SK-N-SH (cell line): Measurements from ENCODE around the gene MYL6B. TPM values are rescaled to one million over a fixed set of nuclear protein-coding genes. Genes with fewer than 3 reads are reported as not detected.

ENCODE experiments used
- CTCF ChIA-PET: fragments of 300-600, 350-600 bp; formaldehyde crosslinking; extraction: SDS; loops from one replicate; lab custom pipeline; 2021; lab: Yijun Ruan, JAX
- POLR2A ChIA-PET: fragments of 350-600 bp; sonication (Branson Sonifier 250); formaldehyde crosslinking; extraction: SDS; loops from one replicate; lab custom pipeline; 2020; ENCODE audit warnings: antibody characterized with exemption, inconsistent platforms; lab: Yijun Ruan, JAX
- DNase-seq: peaks from one replicate; pipeline ENCODE4 v3.0.0; 2012
- H2AFZ ChIP-seq: fragments of 200-600 bp; sonication (generic); 2 replicates; pipeline ENCODE4 v1.8.1; 2016; ENCODE audit warnings: antibody characterized with exemption, mild to moderate bottlenecking, low read depth
- H3F3A ChIP-seq: fragments of 200-600 bp; sonication (generic); replicated peaks from 2 replicates; pipeline ENCODE3; 2016; ENCODE audit warnings: antibody characterized with exemption, mild to moderate bottlenecking; ENCODE audit not compliant: insufficient read depth
- H3K27ac ChIP-seq, 2 experiments: fragments of 200-500 bp in 1 of 2; fragments of 200-600 bp in 1 of 2; sonication (Bioruptor generic) in 1 of 2; sonication (generic), shearing (Covaris generic) in 1 of 2; 2 replicates each; pipeline versions ENCODE4 v1.5.1 to v1.6.1; 2014 to 2016; ENCODE audit warnings: low read depth in 2 of 2, inconsistent platforms in 1 of 2, low read length in 1 of 2, mild to moderate bottlenecking in 1 of 2, mixed read lengths in 1 of 2
- H3K27me3 ChIP-seq: fragments of 200-600 bp; sonication (generic), shearing (Covaris generic); 2 replicates; pipeline ENCODE4 v1.6.1; 2016; ENCODE audit warnings: mixed run types; ENCODE audit not compliant: insufficient read depth
- H3K36me3 ChIP-seq, 2 experiments: fragments of 200-500 bp in 1 of 2; fragments of 200-600 bp in 1 of 2; sonication (Bioruptor generic) in 1 of 2; sonication (generic) in 1 of 2; replicated peaks in 1 of 2; 2 replicates each; pipeline versions ENCODE3 to v1.5.1; 2014 to 2016; ENCODE audit warnings: low read length in 1 of 2, mild to moderate bottlenecking in 1 of 2; ENCODE audit not compliant: insufficient read depth in 2 of 2, control insufficient read depth in 1 of 2
- H3K4me1 ChIP-seq, 2 experiments: fragments of 200-500 bp in 1 of 2; fragments of 200-600 bp in 1 of 2; sonication (Bioruptor generic) in 1 of 2; sonication (generic), shearing (Covaris generic) in 1 of 2; 2 replicates each; pipeline versions ENCODE4 v1.5.1 to v1.6.1; 2014 to 2016; ENCODE audit warnings: low read depth in 1 of 2, low read length in 1 of 2, mixed run types in 1 of 2; ENCODE audit not compliant: insufficient read depth in 2 of 2, control insufficient read depth in 1 of 2
- H3K4me2 ChIP-seq: fragments of 200-600 bp; sonication (generic), shearing (Covaris generic); 2 replicates; pipeline ENCODE4 v1.6.1; 2017; ENCODE audit warnings: mixed run types
- H3K4me3 ChIP-seq, 2 experiments: fragments of 200-500 bp in 1 of 2; fragments of 200-600 bp in 1 of 2; sonication (Bioruptor generic) in 1 of 2; sonication (generic), shearing (Covaris generic) in 1 of 2; 2 replicates each; pipeline versions ENCODE4 v1.5.1 to v1.8.1; 2014 to 2016; ENCODE audit warnings: low read depth in 2 of 2, inconsistent platforms in 1 of 2, low read length in 1 of 2, mild to moderate bottlenecking in 1 of 2, mixed read lengths in 1 of 2, moderate library complexity in 1 of 2
- H3K79me2 ChIP-seq: fragments of 200-600 bp; sonication (generic); 2 replicates; pipeline ENCODE4 v1.8.1; 2017; ENCODE audit warnings: mild to moderate bottlenecking; ENCODE audit not compliant: insufficient read depth
- H3K9ac ChIP-seq: fragments of 200-600 bp; sonication (generic); 2 replicates; pipeline ENCODE4 v1.6.1; 2017; ENCODE audit warnings: mixed run types
- H3K9me2 ChIP-seq: fragments of 200-600 bp; sonication (generic); 2 replicates; pipeline ENCODE4 v1.6.1; 2017; ENCODE audit warnings: mixed run types
- H3K9me3 ChIP-seq: fragments of 200-600 bp; sonication (generic); 2 replicates; pipeline ENCODE4 v1.6.1; 2017; ENCODE audit warnings: mixed run types, mild to moderate bottlenecking, moderate library complexity
- H4K20me1 ChIP-seq: fragments of 200-600 bp; sonication (generic); 2 replicates; pipeline ENCODE4 v1.6.1; 2017; ENCODE audit warnings: mild to moderate bottlenecking, mixed run types; ENCODE audit not compliant: insufficient read depth
- FOSL2 ChIP-seq: IDR thresholded peaks from 2 replicates; pipeline ENCODE4 v1.4.0; 2012; ENCODE audit warnings: low read depth, mild to moderate bottlenecking, moderate library complexity, borderline replicate concordance
- GATA2 ChIP-seq: sonication (generic); formaldehyde crosslinking; IDR thresholded peaks from 2 replicates; pipeline ENCODE4 v1.5.0; 2020; ENCODE audit warnings: mild to moderate bottlenecking, missing genetic modification reagents
- MXI1 ChIP-seq: IDR thresholded peaks from 2 replicates; pipeline ENCODE4 v1.6.1; 2012; ENCODE audit warnings: mild to moderate bottlenecking, low read depth, low read length, improper control_type of control experiment
- NFIC ChIP-seq: IDR thresholded peaks from 2 replicates; pipeline ENCODE4 v1.4.0; 2012; ENCODE audit warnings: borderline replicate concordance
- POLR2AphosphoS5 ChIP-seq: IDR thresholded peaks from 2 replicates; pipeline ENCODE4 v1.6.1; 2012; ENCODE audit warnings: low read depth, low read length
- RCOR1 ChIP-seq: fragments of 150-350 bp; IDR thresholded peaks from 2 replicates; pipeline ENCODE4 v1.6.1; 2017; ENCODE audit warnings: antibody characterized with exemption, low read length
- RFX5 ChIP-seq: IDR thresholded peaks from 2 replicates; pipeline ENCODE4 v1.6.1; 2012; ENCODE audit warnings: mild to moderate bottlenecking, improper control_type of control experiment, low read length
- RXRA ChIP-seq: IDR thresholded peaks from 2 replicates; pipeline ENCODE4 v1.4.0; 2012; ENCODE audit warnings: low read depth, mild to moderate bottlenecking, borderline replicate concordance
- SMC3 ChIP-seq: IDR thresholded peaks from 2 replicates; pipeline ENCODE4 v1.6.1; 2012; ENCODE audit warnings: low read depth, low read length, improper control_type of control experiment
- TAF1 ChIP-seq: IDR thresholded peaks from 2 replicates; pipeline ENCODE4 v1.6.1; 2012; ENCODE audit warnings: low read depth, mild to moderate bottlenecking, low read length, moderate library complexity, borderline replicate concordance
- TCF12 ChIP-seq: IDR thresholded peaks from 2 replicates; pipeline ENCODE4 v1.4.0; 2012
- TEAD4 ChIP-seq: IDR thresholded peaks from 2 replicates; pipeline ENCODE4 v1.4.0; 2012; ENCODE audit warnings: mild to moderate bottlenecking, borderline replicate concordance; ENCODE audit not compliant: insufficient read depth
- YY1 ChIP-seq: IDR thresholded peaks from 2 replicates; pipeline ENCODE4 v1.4.0; 2012; ENCODE audit warnings: low read depth, mild to moderate bottlenecking
- WGBS: methylation state at CpG from one replicate; pipeline ENCODE4 v1.1.6; 2017; ENCODE audit warnings: low lambda C conversion rate; 5-methylcytosine and 5-hydroxymethylcytosine counted together
- polyA plus RNA-seq, 3 experiments: library from polyadenylated mRNA; depleted of rRNA; stranded (reverse); fragments of >200 nt; gene quantifications; 2 replicates each; pipeline ENCODE4 v1.2.3, GENCODE V29; 2012
- TF ChIP-seq, protein P1 (sequence below): fragments of 200-600 bp; sonication (generic); IDR thresholded peaks from 2 replicates; pipeline ENCODE4 v1.6.1; 2017; ENCODE audit warnings: antibody characterized with exemption, mild to moderate bottlenecking, moderate library complexity
- TF ChIP-seq, protein P2 (sequence below): IDR thresholded peaks from 2 replicates; pipeline ENCODE4 v1.6.1; 2012; ENCODE audit warnings: mild to moderate bottlenecking, low read depth, low read length, moderate library complexity

The MYL6B gene
- polyA plus RNA-seq, 1 of the 3 experiments (the other 2 are of a cell fraction) = 234 TPM

DNA sequence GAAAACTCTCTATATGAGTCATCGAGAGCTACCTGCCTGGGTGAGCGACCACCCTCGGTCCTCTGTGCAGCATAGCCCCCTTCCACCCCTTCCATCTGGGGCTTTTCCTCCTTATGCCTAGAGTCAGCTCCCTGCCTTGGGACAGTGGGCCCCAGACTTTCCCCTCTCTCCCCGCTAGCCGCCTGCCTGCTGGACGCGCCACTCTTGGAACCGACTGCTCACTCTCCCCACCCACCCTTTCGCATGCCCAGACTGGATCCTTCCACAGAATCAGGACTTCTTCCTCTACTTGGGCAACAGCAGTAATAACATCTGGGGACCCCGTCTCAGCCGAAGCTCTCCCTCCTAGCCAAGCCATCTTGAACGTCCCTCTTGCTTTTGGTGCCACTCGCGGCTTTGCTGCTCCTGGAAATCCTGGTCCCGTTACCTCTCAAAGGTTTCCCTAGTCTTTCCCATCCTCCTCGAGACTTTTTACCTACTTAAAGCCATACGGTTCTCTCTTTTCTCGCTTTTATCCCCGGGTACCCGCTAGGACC is 23.6 kb upstream of the MYL6B start:
- peak overlapping the region; percentile 38; the same call in 1 of the 2 replicates for H2AFZ ChIP-seq
- WGBS = 1% methylated on average over 18 of the region's 20 CpGs
- peak overlapping the region; percentile 88 for H3K9ac ChIP-seq
- no peaks in the 10 kb centered on the region for H3K27me3 ChIP-seq
- H3K4me2 ChIP-seq = peak overlapping the region; percentile 98
- ChIA-PET POLR2A (interaction anchor here (0.6 to 2.9 kb wide), 11 partner anchors 9 to 93 kb away, joined by 3 to 44 read pairs (median 7); partner anchors contain the start of genes MYL6, MYL6B, PA2G4 and RNF41), CTCF (interaction anchor here (0.6 to 16.0 kb wide), 16 partner anchors 9 to 243 kb away, joined by 3 to 272 read pairs (median 4); partner anchors contain the start of genes MYL6, MYL6B, RNF41 and SMARCC2)
- peaks cover 31% of the 10 kb centered on the region in 2 experiments for H3K36me3 ChIP-seq
- peak overlapping the region; percentile 74 to 85 for H3K27ac ChIP-seq
- peaks cover 13 to 23% of the 10 kb centered on the region in 2 experiments for H3K4me1 ChIP-seq
- H3K9me2 ChIP-seq = no peaks in the 10 kb centered on the region
- H3K9me3 ChIP-seq = no peaks in the 10 kb centered on the region
- DNase-seq = peak; percentile 53
- peak overlapping the region; percentile 67 to 89 for H3K4me3 ChIP-seq
- peaks cover 34% of the 10 kb centered on the region for H3F3A ChIP-seq
- TF ChIP-seq TAF1 (no peak), TCF12 (no peak), GATA2 (CRISPR knock-in tag) (no peak), FOSL2 (no peak), RFX5 (no peak), NFIC (no peak), SMC3 (no peak), MXI1 (no peak; the same call in 1 of the 2 replicates), POLR2AphosphoS5 (no peak), RCOR1 (no peak), TEAD4 (no peak), YY1 (no peak), RXRA (no peak)
- TF ChIP-seq, protein P1, sequence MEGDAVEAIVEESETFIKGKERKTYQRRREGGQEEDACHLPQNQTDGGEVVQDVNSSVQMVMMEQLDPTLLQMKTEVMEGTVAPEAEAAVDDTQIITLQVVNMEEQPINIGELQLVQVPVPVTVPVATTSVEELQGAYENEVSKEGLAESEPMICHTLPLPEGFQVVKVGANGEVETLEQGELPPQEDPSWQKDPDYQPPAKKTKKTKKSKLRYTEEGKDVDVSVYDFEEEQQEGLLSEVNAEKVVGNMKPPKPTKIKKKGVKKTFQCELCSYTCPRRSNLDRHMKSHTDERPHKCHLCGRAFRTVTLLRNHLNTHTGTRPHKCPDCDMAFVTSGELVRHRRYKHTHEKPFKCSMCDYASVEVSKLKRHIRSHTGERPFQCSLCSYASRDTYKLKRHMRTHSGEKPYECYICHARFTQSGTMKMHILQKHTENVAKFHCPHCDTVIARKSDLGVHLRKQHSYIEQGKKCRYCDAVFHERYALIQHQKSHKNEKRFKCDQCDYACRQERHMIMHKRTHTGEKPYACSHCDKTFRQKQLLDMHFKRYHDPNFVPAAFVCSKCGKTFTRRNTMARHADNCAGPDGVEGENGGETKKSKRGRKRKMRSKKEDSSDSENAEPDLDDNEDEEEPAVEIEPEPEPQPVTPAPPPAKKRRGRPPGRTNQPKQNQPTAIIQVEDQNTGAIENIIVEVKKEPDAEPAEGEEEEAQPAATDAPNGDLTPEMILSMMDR = no peak
- TF ChIP-seq, protein P2, sequence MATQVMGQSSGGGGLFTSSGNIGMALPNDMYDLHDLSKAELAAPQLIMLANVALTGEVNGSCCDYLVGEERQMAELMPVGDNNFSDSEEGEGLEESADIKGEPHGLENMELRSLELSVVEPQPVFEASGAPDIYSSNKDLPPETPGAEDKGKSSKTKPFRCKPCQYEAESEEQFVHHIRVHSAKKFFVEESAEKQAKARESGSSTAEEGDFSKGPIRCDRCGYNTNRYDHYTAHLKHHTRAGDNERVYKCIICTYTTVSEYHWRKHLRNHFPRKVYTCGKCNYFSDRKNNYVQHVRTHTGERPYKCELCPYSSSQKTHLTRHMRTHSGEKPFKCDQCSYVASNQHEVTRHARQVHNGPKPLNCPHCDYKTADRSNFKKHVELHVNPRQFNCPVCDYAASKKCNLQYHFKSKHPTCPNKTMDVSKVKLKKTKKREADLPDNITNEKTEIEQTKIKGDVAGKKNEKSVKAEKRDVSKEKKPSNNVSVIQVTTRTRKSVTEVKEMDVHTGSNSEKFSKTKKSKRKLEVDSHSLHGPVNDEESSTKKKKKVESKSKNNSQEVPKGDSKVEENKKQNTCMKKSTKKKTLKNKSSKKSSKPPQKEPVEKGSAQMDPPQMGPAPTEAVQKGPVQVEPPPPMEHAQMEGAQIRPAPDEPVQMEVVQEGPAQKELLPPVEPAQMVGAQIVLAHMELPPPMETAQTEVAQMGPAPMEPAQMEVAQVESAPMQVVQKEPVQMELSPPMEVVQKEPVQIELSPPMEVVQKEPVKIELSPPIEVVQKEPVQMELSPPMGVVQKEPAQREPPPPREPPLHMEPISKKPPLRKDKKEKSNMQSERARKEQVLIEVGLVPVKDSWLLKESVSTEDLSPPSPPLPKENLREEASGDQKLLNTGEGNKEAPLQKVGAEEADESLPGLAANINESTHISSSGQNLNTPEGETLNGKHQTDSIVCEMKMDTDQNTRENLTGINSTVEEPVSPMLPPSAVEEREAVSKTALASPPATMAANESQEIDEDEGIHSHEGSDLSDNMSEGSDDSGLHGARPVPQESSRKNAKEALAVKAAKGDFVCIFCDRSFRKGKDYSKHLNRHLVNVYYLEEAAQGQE = no peak
- peaks cover 57% of the 10 kb centered on the region for H3K79me2 ChIP-seq
- H4K20me1 ChIP-seq = no peaks in the 10 kb centered on the region
